Measurements from ENCODE around the gene ZBTB48.

GRCh38 chr1:6545276-6546112 lies 34.3 kb upstream of the ZBTB48 start:
- TF ChIP-seq CTCF (IDR thresholded peaks at IDR 0.05) (no peak), POLR2A (IDR thresholded peaks at IDR 0.05) (no peak), EP300 (IDR thresholded peaks at IDR 0.05) (no peak)

All from sigmoid colon (tissue), 4 donors.